Esophagus muscularis mucosa (tissue), 4 donors: ENCODE results near the gene SLCO3A1. TPM values are rescaled to one million over a fixed set of nuclear protein-coding genes. Genes with fewer than 3 reads are reported as not detected.

Experiments
- DNase-seq: peaks from one replicate; pipeline ENCODE4 v3.0.0-alpha.2; 2017; ENCODE audit errors: extremely low spot score
- H3K27ac ChIP-seq, 4 donors: fragments of 200-600 bp; sonication (generic); replicated peaks in 1 of 4; 1 replicate in 3 of 4; 2 replicates in 1 of 4; pipeline ENCODE4 v1.5.1; 2016 to 2019; ENCODE audit warnings: mild to moderate bottlenecking in 1 of 4
- H3K27me3 ChIP-seq, 4 donors: fragments of 200-600 bp; sonication (generic); one replicate each; pipeline versions ENCODE4 v1.5.1 to v1.6.0; 2016 to 2019
- H3K36me3 ChIP-seq, 4 donors: fragments of 200-600 bp; sonication (generic); one replicate each; pipeline ENCODE4 v1.5.1; 2016 to 2019
- H3K4me1 ChIP-seq, 4 donors: fragments of 200-600 bp; sonication (generic); one replicate each; pipeline ENCODE4 v1.5.1; 2016 to 2019
- H3K4me3 ChIP-seq, 4 donors: fragments of 200-600 bp; sonication (generic); 1 replicate in 2 of 4; 2 replicates in 2 of 4; pipeline ENCODE4 v1.5.1; 2016 to 2019; ENCODE audit warnings: mild to moderate bottlenecking in 4 of 4, moderate library complexity in 1 of 4
- H3K9me3 ChIP-seq, 4 donors: fragments of 200-600 bp; sonication (generic); 1 replicate in 3 of 4; 2 replicates in 1 of 4; pipeline ENCODE4 v1.5.1; 2016 to 2019
- EP300 ChIP-seq: sonication (generic); formaldehyde crosslinking; IDR thresholded peaks from one replicate; pipeline ENCODE4 v1.6.1; 2017; ENCODE audit warnings: antibody characterized with exemption
- POLR2A ChIP-seq: fragments of 450-650 bp; IDR thresholded peaks from one replicate; pipeline ENCODE4 v1.6.1; 2017; ENCODE audit warnings: antibody characterized with exemption, moderate library complexity, mild to moderate bottlenecking, low read depth
- POLR2AphosphoS5 ChIP-seq, 2 donors: sonication (generic); formaldehyde crosslinking; IDR thresholded peaks; one replicate each; pipeline ENCODE4 v1.6.1; 2017; ENCODE audit warnings: antibody characterized with exemption in 2 of 2
- WGBS: methylation state at CpG from one replicate; pipeline ENCODE4 v1.1.5; 2018; 5-methylcytosine and 5-hydroxymethylcytosine counted together
- intact Hi-C: fragments of 100-400 bp; cut with DNase I; formaldehyde crosslinking; loops from one replicate; pipeline ENCODE4 v1.15.1; 2023
- total RNA-seq, 4 donors: library from RNA; depleted of rRNA; stranded (reverse); fragments of >200 nt; gene quantifications; one replicate each; pipeline versions ENCODE4 v1.1.0 to v1.2.1, GENCODE V29; 2016
- TF ChIP-seq, protein P1 (sequence below), 3 experiments: fragments of 200-600 bp in 2 of 3; fragments of 450-650 bp in 1 of 3; sonication (generic) in 2 of 3; IDR thresholded peaks; one replicate each; pipeline ENCODE4 v1.5.1; 2017 to 2019; ENCODE audit warnings: antibody characterized with exemption in 3 of 3, mild to moderate bottlenecking in 2 of 3, moderate library complexity in 1 of 3

SLCO3A1 gene
- total RNA-seq, 4 donors from 2014 or later, result 5.6 to 17.5 (median 12.3) TPM

- no peak overlapping the region for H3K4me3 ChIP-seq
- WGBS, result 88% methylated on average over 4 of the region's 9 CpGs
- no peaks in the 10 kb centered on the region for H3K36me3 ChIP-seq
- no peak overlapping the region for H3K27ac ChIP-seq
- TF ChIP-seq POLR2A (no peak), EP300 (no peak), POLR2AphosphoS5 (IDR thresholded peaks at IDR 0.05) (no peak)
- TF ChIP-seq, protein P1, sequence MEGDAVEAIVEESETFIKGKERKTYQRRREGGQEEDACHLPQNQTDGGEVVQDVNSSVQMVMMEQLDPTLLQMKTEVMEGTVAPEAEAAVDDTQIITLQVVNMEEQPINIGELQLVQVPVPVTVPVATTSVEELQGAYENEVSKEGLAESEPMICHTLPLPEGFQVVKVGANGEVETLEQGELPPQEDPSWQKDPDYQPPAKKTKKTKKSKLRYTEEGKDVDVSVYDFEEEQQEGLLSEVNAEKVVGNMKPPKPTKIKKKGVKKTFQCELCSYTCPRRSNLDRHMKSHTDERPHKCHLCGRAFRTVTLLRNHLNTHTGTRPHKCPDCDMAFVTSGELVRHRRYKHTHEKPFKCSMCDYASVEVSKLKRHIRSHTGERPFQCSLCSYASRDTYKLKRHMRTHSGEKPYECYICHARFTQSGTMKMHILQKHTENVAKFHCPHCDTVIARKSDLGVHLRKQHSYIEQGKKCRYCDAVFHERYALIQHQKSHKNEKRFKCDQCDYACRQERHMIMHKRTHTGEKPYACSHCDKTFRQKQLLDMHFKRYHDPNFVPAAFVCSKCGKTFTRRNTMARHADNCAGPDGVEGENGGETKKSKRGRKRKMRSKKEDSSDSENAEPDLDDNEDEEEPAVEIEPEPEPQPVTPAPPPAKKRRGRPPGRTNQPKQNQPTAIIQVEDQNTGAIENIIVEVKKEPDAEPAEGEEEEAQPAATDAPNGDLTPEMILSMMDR (IDR thresholded peaks at IDR 0.05), result no peak
- H3K4me1 ChIP-seq, result peaks cover 0 to 26% (median under 1%) of the 10 kb centered on the region in 4 donors
- intact Hi-C loops, result no loop called here
- no peak for DNase-seq
- no peaks in the 10 kb centered on the region for H3K9me3 ChIP-seq
- no peaks in the 10 kb centered on the region for H3K27me3 ChIP-seq
Measured at GRCh38 chr15:91980502-91981267, 127.2 kb downstream of the SLCO3A1 start.

- H3K9me3 ChIP-seq, result no peaks in the 10 kb centered on the region
- H3K27ac ChIP-seq, result no peak overlapping the region
- no peak for DNase-seq
- no peak for TF ChIP-seq POLR2AphosphoS5 (IDR thresholded peaks at IDR 0.05)
- TF ChIP-seq, protein P1 (IDR thresholded peaks at IDR 0.05), result no peak
- no peak for TF ChIP-seq EP300
- TF ChIP-seq POLR2A, result no peak
- H3K4me3 ChIP-seq, result no peak overlapping the region
- H3K36me3 ChIP-seq, result no peaks in the 10 kb centered on the region
- no peaks in the 10 kb centered on the region for H3K27me3 ChIP-seq
- 95% methylated on average over 10 of the region's 10 CpGs for WGBS
- H3K4me1 ChIP-seq, result peaks cover 0 to 24% (median 0%) of the 10 kb centered on the region in 4 donors
- intact Hi-C loops, result no loop called here
Measured at GRCh38 chr15:91981821-91982800, 128.6 kb downstream of the SLCO3A1 start.

- 77% methylated on average over 7 of the region's 7 CpGs for WGBS
- intact Hi-C loops, result no loop called here
- no peak overlapping the region for H3K4me3 ChIP-seq
Measured at GRCh38 chr15:91983729-91984340, 130.3 kb downstream of the SLCO3A1 start.

DNA sequence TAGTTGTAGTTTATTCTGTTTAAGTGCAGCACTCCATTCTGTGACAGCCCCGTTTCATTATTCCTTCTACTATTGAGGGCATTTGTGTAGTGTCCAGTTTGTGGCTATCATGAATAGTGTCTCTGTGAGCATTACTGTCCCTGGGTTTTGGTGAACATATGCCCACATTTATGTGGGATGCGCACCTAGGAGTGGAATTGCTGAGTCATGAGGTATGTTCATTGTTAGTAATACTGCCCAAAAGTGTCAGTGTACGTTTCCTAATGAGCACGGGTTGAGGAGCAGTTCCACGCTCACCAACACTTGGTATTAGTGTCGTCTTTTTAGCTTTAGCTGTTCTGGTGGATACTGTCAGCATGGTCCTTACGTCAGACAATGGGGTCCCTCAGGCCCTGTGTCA is 131.8 kb downstream of the SLCO3A1 start:
- no peak for TF ChIP-seq POLR2AphosphoS5 (IDR thresholded peaks at IDR 0.05)
- TF ChIP-seq EP300, result no peak
- TF ChIP-seq, protein P1 (IDR thresholded peaks at IDR 0.05), result no peak
- TF ChIP-seq POLR2A, result no peak
- intact Hi-C loops, result no loop called here
- H3K4me3 ChIP-seq, result no peak overlapping the region
- 98% methylated on average over 5 of the region's 7 CpGs for WGBS
- no peaks in the 10 kb centered on the region for H3K27me3 ChIP-seq
- no peaks in the 10 kb centered on the region for H3K9me3 ChIP-seq
- DNase-seq, result no peak
- no peaks in the 10 kb centered on the region for H3K36me3 ChIP-seq
- no peak overlapping the region for H3K27ac ChIP-seq
- peaks cover 0 to 14% (median 0%) of the 10 kb centered on the region in 4 donors for H3K4me1 ChIP-seq

More at GRCh38 chr15:91983729-91984340, 130.3 kb downstream of the SLCO3A1 start:
- H3K4me1 ChIP-seq, result peaks cover 0 to 24% (median 0%) of the 10 kb centered on the region in 4 donors
- no peak overlapping the region for H3K27ac ChIP-seq
- H3K27me3 ChIP-seq, result no peaks in the 10 kb centered on the region
- no peaks in the 10 kb centered on the region for H3K9me3 ChIP-seq
- no peaks in the 10 kb centered on the region for H3K36me3 ChIP-seq
- DNase-seq, result no peak
- no peak for TF ChIP-seq POLR2A
- no peak for TF ChIP-seq EP300
- TF ChIP-seq POLR2AphosphoS5 (IDR thresholded peaks at IDR 0.05), result no peak
- TF ChIP-seq, protein P1 (IDR thresholded peaks at IDR 0.05), result no peak
